GM18861 (cell line): ENCODE data around the gene TBX21.
"Not testable (repeated sequence)": the region's sequence is repeated elsewhere in the genome, so short reads cannot be mapped to it uniquely, and the experiment has no call there.

Experiments used
- ATAC-seq: cut with Tn5 transposase; IDR thresholded peaks from one replicate; pipeline ENCODE4 v1.9.1; 2021; ENCODE audit not compliant: unreplicated experiment

The TBX21 gene

GRCh38 chr17:47760409-47761140, 27.5 kb downstream of the TBX21 start:
- no peak for ATAC-seq

GRCh38 chr17:47762728-47763127, 29.7 kb downstream of the TBX21 start:
- ATAC-seq = no peak

GRCh38 chr17:47763913-47764582, 31.0 kb downstream of the TBX21 start:
- no peak for ATAC-seq

- ATAC-seq = not testable (repeated sequence)
These were observed 40.6 kb downstream of the TBX21 start for GRCh38 chr17:47773649-47774048.

- ATAC-seq = no peak
These were observed 41.3 kb downstream of the TBX21 start for GRCh38 chr17:47774331-47774730.

- no peak for ATAC-seq
These were observed 42.0 kb downstream of the TBX21 start for GRCh38 chr17:47774987-47775580.

- ATAC-seq = no peak
These were observed 43.5 kb downstream of the TBX21 start for GRCh38 chr17:47776330-47777197.

GRCh38 chr17:47778184-47778635, 45.2 kb downstream of the TBX21 start:
- ATAC-seq = no peak

GRCh38 chr17:47781397-47781796, 48.4 kb downstream of the TBX21 start:
- ATAC-seq = no peak

- no peak for ATAC-seq
These were observed 52.6 kb downstream of the TBX21 start for GRCh38 chr17:47785538-47786123.

GRCh38 chr17:47789611-47790561, 56.9 kb downstream of the TBX21 start:
- ATAC-seq = no peak

GRCh38 chr17:47791025-47791424, 58.0 kb downstream of the TBX21 start:
- ATAC-seq = no peak

GRCh38 chr17:47792457-47792856, 59.4 kb downstream of the TBX21 start:
- ATAC-seq = no peak

- ATAC-seq = no peak
These were observed 59.9 kb downstream of the TBX21 start for GRCh38 chr17:47792979-47793378.
